Panc1 (cell line): Measurements from ENCODE around the gene ABCB6. TPM values are rescaled to one million over a fixed set of nuclear protein-coding genes. Genes with fewer than 3 reads are reported as not detected.

Experiments
- ATAC-seq: fragments of 200-7000 bp; cut with Tn5 transposase; 2 replicates; pipeline ENCODE4 v1.9.1; 2020; ENCODE audit warnings: mild to moderate bottlenecking, moderate library complexity
- BruUV-seq: library from RNA; stranded (reverse); fragments of 400-500 nt; replicated peaks from 2 replicates; lab custom pipeline; 2021; lab: Mats Ljungman, UMichigan
- CTCF ChIA-PET: fragments of 300-600 bp; sonication (Branson Sonifier 250); formaldehyde crosslinking; loops from one replicate; lab custom pipeline; 2022; ENCODE audit warnings: antibody characterized with exemption; lab: Charles Lee
- POLR2A ChIA-PET: fragments of 300-600 bp; sonication (Branson Sonifier 250); formaldehyde crosslinking; loops from one replicate; lab custom pipeline; 2022; ENCODE audit warnings: antibody characterized with exemption; lab: Charles Lee
- DNase-seq: peaks from one replicate; pipeline ENCODE4 v3.0.0-alpha.2; 2010; ENCODE audit warnings: low read depth, low spot score
- H3K27ac ChIP-seq: 2 replicates; pipeline ENCODE4 v1.5.1; 2011; ENCODE audit warnings: mild to moderate bottlenecking, low read length, inconsistent platforms
- H3K27me3 ChIP-seq: fragments of 200-500 bp; sonication (Bioruptor generic); 2 replicates; pipeline ENCODE4 v1.6.0; 2014; ENCODE audit warnings: low read length, inconsistent platforms; ENCODE audit not compliant: control insufficient read depth, insufficient read depth
- H3K36me3 ChIP-seq: fragments of 200-500 bp; sonication (Bioruptor generic); 2 replicates; pipeline ENCODE4 v1.5.1; 2014; ENCODE audit warnings: inconsistent platforms, mild to moderate bottlenecking, low read length, moderate library complexity; ENCODE audit not compliant: control insufficient read depth, insufficient read depth
- H3K4me1 ChIP-seq: 2 replicates; pipeline ENCODE4 v1.5.1; 2011; ENCODE audit warnings: inconsistent platforms, mild to moderate bottlenecking, low read length, moderate library complexity; ENCODE audit not compliant: control insufficient read depth, insufficient read depth
- H3K4me3 ChIP-seq, 2 experiments: 2 replicates each; pipeline ENCODE4 v1.5.1; 2011 to 2012; ENCODE audit warnings: low read depth in 2 of 2, low read length in 2 of 2, mild to moderate bottlenecking in 2 of 2, inconsistent platforms in 1 of 2, moderate library complexity in 1 of 2
- H3K9me3 ChIP-seq: fragments of 200-500 bp; sonication (Bioruptor generic); 2 replicates; pipeline ENCODE4 v1.5.1; 2014; ENCODE audit warnings: low read depth, mild to moderate bottlenecking, inconsistent platforms, low read length, moderate library complexity; ENCODE audit not compliant: control insufficient read depth, insufficient read depth
- POLR2AphosphoS5 ChIP-seq: IDR thresholded peaks from 2 replicates; pipeline ENCODE4 v1.6.1; 2012; ENCODE audit warnings: mild to moderate bottlenecking, low read depth, low read length, moderate library complexity
- SIN3A ChIP-seq: IDR thresholded peaks from 2 replicates; pipeline ENCODE4 v1.6.1; 2012; ENCODE audit warnings: low read depth, mild to moderate bottlenecking, low read length, moderate library complexity, borderline replicate concordance; ENCODE audit not compliant: insufficient read depth
- TCF7L2 ChIP-seq: IDR thresholded peaks from 2 replicates; pipeline ENCODE4 v1.6.1; 2011; ENCODE audit warnings: mild to moderate bottlenecking, low read depth, low read length, inconsistent platforms
- in situ Hi-C: cut with HindIII; loops from 2 replicates; pipeline ENCODE4 v1.10.0; 2016; ENCODE audit warnings: low sequenced_read_pairs, low pct_unique_long_range_greater_than_20kb
- intact Hi-C: fragments of 100-400 bp; cut with micrococcal nuclease; formaldehyde crosslinking; loops from one replicate; pipeline ENCODE4 v1.10.0; 2022; ENCODE audit not compliant: unreplicated experiment
- total RNA-seq: library from RNA; stranded (reverse); gene quantifications from one replicate; pipeline ENCODE4 v1.2.1, GENCODE V29; 2021; ENCODE audit not compliant: unreplicated experiment
- TF ChIP-seq, protein P1 (sequence below): fragments of 450-650 bp; IDR thresholded peaks from 2 replicates; pipeline ENCODE4 v1.5.1; 2017; ENCODE audit warnings: mild to moderate bottlenecking
- TF ChIP-seq, protein P2 (sequence below), 2 experiments: IDR thresholded peaks; 2 replicates each; pipeline ENCODE4 v1.6.1; 2011 to 2012; ENCODE audit warnings: low read depth in 2 of 2, control low read depth in 1 of 2, low read length in 1 of 2, mild to moderate bottlenecking in 1 of 2, moderate library complexity in 1 of 2; ENCODE audit not compliant: insufficient read depth in 1 of 2

Gene ABCB6
- total RNA-seq, 1 experiment from 2014 or later = 19.0 TPM

DNA sequence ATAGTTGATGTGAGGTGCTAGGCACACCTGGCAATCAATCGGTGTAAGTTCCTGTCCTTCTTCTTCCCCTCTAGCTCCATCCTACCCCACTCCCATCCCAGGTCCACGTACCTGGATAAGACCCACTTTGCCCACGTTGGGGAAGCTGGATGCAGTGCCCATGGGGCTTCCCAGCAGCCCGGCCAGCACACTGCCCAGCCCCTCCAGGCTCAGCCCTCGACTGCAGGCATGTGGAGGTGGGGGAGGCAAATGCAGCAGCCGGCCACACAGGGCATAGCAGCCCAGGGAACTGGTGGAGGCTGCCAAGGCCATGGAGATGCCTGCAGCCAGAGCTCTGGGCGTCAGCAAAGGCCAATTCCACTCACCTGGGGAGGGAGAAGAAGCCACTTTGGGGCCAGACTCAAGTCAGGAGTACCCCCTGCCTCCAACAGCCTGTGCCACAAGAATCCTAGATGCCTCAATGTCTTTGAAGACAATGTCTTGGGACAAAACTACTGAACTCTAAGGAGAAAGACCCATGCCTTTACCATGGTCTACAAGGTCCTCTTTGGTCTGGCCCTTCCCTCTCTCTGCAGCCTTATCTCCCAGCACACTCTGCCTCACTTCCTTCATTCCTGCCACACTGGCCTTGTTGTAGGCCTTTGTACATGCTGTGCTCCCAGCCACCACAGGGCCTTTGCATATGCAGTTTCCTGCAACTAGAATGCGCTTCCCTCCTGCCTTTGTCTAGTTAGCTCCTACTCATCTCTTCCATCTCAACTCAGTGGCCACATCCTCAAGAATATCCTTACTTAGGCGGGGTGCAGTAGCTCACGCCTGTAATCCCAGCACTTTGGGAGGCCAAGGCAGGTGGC, 53.5 kb downstream of the ABCB6 start:
- ATAC-seq = no peak
- CTCF ChIA-PET = no interaction called here
- intact Hi-C loops = loop anchor here (10.0 kb wide), 1 partner anchor 50 kb away; the partner anchor contains the start of gene ABCB6

DNA sequence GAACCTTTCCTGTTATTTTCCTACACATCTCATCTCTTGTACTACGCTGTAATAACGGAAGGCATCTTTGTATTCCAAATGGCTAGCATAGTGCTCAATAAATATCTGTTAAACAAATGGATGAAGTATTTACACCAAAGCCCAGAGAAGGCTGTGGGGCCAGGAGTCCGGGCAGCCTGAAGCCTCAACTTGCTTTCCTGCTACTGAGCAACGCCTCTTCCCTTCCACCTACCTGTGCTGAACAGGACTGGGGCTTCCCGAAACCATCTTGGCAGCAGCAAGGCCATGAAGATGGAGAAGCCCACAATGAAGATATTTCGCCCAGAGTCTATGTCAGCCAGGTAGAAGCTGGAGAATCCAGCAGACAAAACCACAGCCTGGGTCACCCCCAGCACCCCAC, 55.6 kb downstream of the ABCB6 start:
- H3K4me1 ChIP-seq = peaks cover 5% of the 10 kb centered on the region
- H3K9me3 ChIP-seq = no peaks in the 10 kb centered on the region
- H3K27me3 ChIP-seq = no peaks in the 10 kb centered on the region
- CTCF ChIA-PET = interaction anchor here (0.7 kb wide), 1 partner anchor 32 kb away, joined by 3 read pairs; no protein-coding TSS in a partner anchor
- intact Hi-C loops (loop anchor here (10.0 kb wide), 1 partner anchor 52 kb away; the partner anchor contains the start of gene ABCB6), in situ Hi-C loops (no loop called here)
- POLR2A ChIA-PET = no interaction called here
- no peak overlapping the region for H3K27ac ChIP-seq
- no peak for ATAC-seq
- TF ChIP-seq POLR2AphosphoS5 = no peak
- no peak for TF ChIP-seq SIN3A
- TF ChIP-seq TCF7L2 = no peak
- TF ChIP-seq, protein P1, sequence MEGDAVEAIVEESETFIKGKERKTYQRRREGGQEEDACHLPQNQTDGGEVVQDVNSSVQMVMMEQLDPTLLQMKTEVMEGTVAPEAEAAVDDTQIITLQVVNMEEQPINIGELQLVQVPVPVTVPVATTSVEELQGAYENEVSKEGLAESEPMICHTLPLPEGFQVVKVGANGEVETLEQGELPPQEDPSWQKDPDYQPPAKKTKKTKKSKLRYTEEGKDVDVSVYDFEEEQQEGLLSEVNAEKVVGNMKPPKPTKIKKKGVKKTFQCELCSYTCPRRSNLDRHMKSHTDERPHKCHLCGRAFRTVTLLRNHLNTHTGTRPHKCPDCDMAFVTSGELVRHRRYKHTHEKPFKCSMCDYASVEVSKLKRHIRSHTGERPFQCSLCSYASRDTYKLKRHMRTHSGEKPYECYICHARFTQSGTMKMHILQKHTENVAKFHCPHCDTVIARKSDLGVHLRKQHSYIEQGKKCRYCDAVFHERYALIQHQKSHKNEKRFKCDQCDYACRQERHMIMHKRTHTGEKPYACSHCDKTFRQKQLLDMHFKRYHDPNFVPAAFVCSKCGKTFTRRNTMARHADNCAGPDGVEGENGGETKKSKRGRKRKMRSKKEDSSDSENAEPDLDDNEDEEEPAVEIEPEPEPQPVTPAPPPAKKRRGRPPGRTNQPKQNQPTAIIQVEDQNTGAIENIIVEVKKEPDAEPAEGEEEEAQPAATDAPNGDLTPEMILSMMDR = no peak
- no TSS peak for BruUV-seq
- no peaks in the 10 kb centered on the region for H3K36me3 ChIP-seq
- no peak overlapping the region for H3K4me3 ChIP-seq
- no peak for DNase-seq

More for the DNA sequence above, 53.5 kb downstream of the ABCB6 start:
- POLR2A ChIA-PET = interaction anchor here (0.6 kb wide), 1 partner anchor 141 kb away, joined by 12 read pairs; no protein-coding TSS in a partner anchor
- TF ChIP-seq, protein P2, sequence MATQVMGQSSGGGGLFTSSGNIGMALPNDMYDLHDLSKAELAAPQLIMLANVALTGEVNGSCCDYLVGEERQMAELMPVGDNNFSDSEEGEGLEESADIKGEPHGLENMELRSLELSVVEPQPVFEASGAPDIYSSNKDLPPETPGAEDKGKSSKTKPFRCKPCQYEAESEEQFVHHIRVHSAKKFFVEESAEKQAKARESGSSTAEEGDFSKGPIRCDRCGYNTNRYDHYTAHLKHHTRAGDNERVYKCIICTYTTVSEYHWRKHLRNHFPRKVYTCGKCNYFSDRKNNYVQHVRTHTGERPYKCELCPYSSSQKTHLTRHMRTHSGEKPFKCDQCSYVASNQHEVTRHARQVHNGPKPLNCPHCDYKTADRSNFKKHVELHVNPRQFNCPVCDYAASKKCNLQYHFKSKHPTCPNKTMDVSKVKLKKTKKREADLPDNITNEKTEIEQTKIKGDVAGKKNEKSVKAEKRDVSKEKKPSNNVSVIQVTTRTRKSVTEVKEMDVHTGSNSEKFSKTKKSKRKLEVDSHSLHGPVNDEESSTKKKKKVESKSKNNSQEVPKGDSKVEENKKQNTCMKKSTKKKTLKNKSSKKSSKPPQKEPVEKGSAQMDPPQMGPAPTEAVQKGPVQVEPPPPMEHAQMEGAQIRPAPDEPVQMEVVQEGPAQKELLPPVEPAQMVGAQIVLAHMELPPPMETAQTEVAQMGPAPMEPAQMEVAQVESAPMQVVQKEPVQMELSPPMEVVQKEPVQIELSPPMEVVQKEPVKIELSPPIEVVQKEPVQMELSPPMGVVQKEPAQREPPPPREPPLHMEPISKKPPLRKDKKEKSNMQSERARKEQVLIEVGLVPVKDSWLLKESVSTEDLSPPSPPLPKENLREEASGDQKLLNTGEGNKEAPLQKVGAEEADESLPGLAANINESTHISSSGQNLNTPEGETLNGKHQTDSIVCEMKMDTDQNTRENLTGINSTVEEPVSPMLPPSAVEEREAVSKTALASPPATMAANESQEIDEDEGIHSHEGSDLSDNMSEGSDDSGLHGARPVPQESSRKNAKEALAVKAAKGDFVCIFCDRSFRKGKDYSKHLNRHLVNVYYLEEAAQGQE (IDR thresholded peaks at IDR 0.05; ENCODE audit: insufficient read depth in 1 of 2, low read depth in 2 of 2, low read length in 1 of 2) = no peak
- no peak for TF ChIP-seq SIN3A
- TF ChIP-seq TCF7L2 = no peak
- no peak for TF ChIP-seq POLR2AphosphoS5
- TF ChIP-seq, protein P1 = no peak
- no peak for DNase-seq
- in situ Hi-C loops = no loop called here
- Histone ChIP-seq H3K4me3 (no peak overlapping the region), H3K36me3 (no peaks in the 10 kb centered on the region), H3K9me3 (no peaks in the 10 kb centered on the region), H3K27me3 (no peaks in the 10 kb centered on the region), H3K4me1 (no peaks in the 10 kb centered on the region; the same call in 1 of the 2 replicates), H3K27ac (no peak overlapping the region)
- BruUV-seq = no TSS peak
